GM13976 (cell line): ENCODE measurements around the gene AADAT.
"Not testable (repeated sequence)": the region's sequence is repeated elsewhere in the genome, so short reads cannot be mapped to it uniquely, and the experiment has no call there.

Experiments
- DNase-seq: peaks from one replicate; pipeline ENCODE4 v3.0.0; 2012; ENCODE audit warnings: low spot score
- in situ Hi-C: fragments of 300-500 bp; cut with MboI; formaldehyde crosslinking; loops from one replicate; pipeline ENCODE4 v1.12.0; 2022; ENCODE audit warnings: low sequenced_read_pairs, mixed read lengths, inconsistent platforms; ENCODE audit not compliant: unreplicated experiment
- TF ChIP-seq, protein P1 (sequence below): IDR thresholded peaks from 2 replicates; pipeline ENCODE4 v1.5.1; 2012; ENCODE audit warnings: borderline replicate concordance, mild to moderate bottlenecking; ENCODE audit not compliant: insufficient read depth; ENCODE audit errors: extremely low read depth, missing control alignments, control extremely low read depth

AADAT gene

DNA sequence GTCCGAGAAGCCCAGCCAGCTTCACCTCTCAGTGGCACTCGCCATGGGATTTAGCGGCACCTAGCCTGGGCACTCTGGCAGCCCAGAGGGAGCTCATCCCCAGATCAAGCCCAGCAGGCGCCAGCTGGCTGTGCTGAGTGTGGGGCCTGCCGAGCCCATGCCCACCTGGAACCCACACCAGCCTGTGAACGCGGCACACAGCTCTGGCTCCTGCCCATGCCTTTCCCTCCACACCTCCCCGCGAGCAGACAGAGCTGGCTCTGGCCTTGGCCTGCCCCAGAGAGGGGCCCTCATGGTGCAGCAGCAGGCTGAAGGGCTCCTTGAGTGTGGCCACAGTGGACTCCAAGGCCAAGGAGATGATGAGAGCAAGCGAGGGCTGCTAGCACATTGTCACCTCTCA lies 38.0 kb upstream of the AADAT start:
- TF ChIP-seq, protein P1, sequence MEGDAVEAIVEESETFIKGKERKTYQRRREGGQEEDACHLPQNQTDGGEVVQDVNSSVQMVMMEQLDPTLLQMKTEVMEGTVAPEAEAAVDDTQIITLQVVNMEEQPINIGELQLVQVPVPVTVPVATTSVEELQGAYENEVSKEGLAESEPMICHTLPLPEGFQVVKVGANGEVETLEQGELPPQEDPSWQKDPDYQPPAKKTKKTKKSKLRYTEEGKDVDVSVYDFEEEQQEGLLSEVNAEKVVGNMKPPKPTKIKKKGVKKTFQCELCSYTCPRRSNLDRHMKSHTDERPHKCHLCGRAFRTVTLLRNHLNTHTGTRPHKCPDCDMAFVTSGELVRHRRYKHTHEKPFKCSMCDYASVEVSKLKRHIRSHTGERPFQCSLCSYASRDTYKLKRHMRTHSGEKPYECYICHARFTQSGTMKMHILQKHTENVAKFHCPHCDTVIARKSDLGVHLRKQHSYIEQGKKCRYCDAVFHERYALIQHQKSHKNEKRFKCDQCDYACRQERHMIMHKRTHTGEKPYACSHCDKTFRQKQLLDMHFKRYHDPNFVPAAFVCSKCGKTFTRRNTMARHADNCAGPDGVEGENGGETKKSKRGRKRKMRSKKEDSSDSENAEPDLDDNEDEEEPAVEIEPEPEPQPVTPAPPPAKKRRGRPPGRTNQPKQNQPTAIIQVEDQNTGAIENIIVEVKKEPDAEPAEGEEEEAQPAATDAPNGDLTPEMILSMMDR = no peak
- no peak for DNase-seq
- in situ Hi-C loops = no loop called here

GRCh38 chr4:170124406-170124805 lies 34.6 kb upstream of the AADAT start:
- TF ChIP-seq, protein P1 = no peak
- in situ Hi-C loops = no loop called here
- no peak for DNase-seq

- no peak for DNase-seq
- in situ Hi-C loops = no loop called here
- TF ChIP-seq, protein P1 = no peak
These were observed 32.5 kb upstream of the AADAT start for GRCh38 chr4:170122252-170122651.

- TF ChIP-seq, protein P1 = no peak
- DNase-seq = no peak
- in situ Hi-C loops = no loop called here
These were observed 24.9 kb upstream of the AADAT start for GRCh38 chr4:170114636-170115035.

- in situ Hi-C loops, DNase-seq: not testable (repeated sequence)
These were observed 24.4 kb upstream of the AADAT start for GRCh38 chr4:170114183-170114582.

DNA sequence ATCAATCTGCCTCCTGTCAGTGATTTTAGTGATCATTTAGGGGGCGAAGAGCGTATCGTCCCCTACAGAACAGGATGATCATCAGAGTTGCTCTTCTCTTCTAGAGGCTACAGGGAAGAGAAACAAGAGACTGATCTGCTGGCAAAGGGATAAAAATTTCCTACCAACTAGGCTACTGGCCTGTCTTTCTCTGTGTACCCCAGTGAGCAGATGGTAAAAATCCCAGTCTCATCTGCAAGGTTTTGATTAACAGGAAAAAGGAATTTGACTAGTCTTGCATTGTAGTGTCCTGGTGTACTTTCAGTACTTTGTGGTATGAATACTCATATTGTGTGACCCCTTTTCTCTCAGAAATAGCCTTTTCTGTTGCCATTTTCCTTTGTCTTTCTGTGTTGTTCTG lies 21.8 kb upstream of the AADAT start:
- DNase-seq = no peak
- TF ChIP-seq, protein P1 = no peak
- in situ Hi-C loops = no loop called here

- in situ Hi-C loops = no loop called here
- DNase-seq = no peak
- TF ChIP-seq, protein P1 = no peak
These were observed 21.3 kb upstream of the AADAT start for GRCh38 chr4:170111085-170111484.

GRCh38 chr4:170110285-170110672 lies 20.5 kb upstream of the AADAT start:
- TF ChIP-seq, protein P1 = no peak
- no peak for DNase-seq
- in situ Hi-C loops = no loop called here
